Measurements from ENCODE around the gene AK9. TPM values are rescaled to one million over a fixed set of nuclear protein-coding genes. Genes with fewer than 3 reads are reported as not detected.

Gene AK9
- polyA plus RNA-seq, 1 of the 3 experiments (the other 2 are of a cell fraction): 0.76 TPM

DNA sequence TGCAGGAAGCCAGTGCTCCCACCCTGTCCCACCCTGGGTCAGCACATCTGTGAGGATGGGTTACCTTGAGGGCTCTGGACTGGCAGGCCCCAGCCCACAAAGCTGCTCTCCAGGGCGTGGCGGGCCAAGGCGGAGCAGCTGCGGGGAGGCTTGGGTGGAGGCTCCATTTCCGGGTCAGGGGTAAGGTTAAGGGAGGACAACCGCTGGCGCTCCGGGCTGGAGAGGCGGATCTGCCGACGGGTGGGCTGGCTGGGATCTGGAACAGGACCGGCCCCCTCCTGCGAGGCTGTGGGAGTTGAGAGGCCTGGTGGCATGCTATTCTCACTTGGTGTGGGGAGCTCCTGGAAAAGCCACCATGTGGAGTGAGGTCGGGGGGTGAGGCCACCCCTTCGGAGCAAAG lies 244.9 kb downstream of the AK9 start (continued):
- TF ChIP-seq, protein P1, sequence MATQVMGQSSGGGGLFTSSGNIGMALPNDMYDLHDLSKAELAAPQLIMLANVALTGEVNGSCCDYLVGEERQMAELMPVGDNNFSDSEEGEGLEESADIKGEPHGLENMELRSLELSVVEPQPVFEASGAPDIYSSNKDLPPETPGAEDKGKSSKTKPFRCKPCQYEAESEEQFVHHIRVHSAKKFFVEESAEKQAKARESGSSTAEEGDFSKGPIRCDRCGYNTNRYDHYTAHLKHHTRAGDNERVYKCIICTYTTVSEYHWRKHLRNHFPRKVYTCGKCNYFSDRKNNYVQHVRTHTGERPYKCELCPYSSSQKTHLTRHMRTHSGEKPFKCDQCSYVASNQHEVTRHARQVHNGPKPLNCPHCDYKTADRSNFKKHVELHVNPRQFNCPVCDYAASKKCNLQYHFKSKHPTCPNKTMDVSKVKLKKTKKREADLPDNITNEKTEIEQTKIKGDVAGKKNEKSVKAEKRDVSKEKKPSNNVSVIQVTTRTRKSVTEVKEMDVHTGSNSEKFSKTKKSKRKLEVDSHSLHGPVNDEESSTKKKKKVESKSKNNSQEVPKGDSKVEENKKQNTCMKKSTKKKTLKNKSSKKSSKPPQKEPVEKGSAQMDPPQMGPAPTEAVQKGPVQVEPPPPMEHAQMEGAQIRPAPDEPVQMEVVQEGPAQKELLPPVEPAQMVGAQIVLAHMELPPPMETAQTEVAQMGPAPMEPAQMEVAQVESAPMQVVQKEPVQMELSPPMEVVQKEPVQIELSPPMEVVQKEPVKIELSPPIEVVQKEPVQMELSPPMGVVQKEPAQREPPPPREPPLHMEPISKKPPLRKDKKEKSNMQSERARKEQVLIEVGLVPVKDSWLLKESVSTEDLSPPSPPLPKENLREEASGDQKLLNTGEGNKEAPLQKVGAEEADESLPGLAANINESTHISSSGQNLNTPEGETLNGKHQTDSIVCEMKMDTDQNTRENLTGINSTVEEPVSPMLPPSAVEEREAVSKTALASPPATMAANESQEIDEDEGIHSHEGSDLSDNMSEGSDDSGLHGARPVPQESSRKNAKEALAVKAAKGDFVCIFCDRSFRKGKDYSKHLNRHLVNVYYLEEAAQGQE (IDR thresholded peaks at IDR 0.05; ENCODE audit: low read depth, low read length): no peak
- TF ChIP-seq POLR2AphosphoS5 (IDR thresholded peaks at IDR 0.05; ENCODE audit: low read depth, low read length): no peak

DNA sequence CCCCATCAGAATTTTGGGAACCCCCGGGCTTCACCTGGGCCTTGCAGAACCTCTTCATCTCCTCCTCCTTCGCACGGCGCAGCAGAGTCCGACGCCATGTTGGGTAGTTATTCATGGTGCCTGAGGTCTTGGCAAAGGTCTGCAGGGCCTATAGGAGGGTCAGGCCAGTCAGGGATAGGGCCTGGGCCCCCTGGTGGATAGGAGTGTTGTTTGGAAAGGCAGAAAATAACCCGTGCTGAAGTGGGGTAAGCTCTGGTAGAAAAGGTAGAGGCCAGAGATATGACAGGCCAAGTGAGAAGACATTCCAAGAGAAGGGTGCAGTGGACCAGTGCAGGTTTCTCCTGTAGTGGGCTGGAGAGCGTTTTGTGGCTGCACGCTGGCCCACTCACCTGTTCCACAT lies 245.6 kb downstream of the AK9 start:
- H3K4me2 ChIP-seq: no peak overlapping the region
- H4K20me1 ChIP-seq (ENCODE audit: insufficient read depth): no peaks in the 10 kb centered on the region
- no peak overlapping the region for H3K27ac ChIP-seq (ENCODE audit: low read depth in 2 of 2, low read length in 1 of 2)
- H3K4me3 ChIP-seq (ENCODE audit: low read depth in 2 of 2, low read length in 1 of 2): no peak overlapping the region
- no peaks in the 10 kb centered on the region for H3K9me3 ChIP-seq
- ChIA-PET CTCF (interaction anchor here (1.1 to 1.5 kb wide), 3 partner anchors 9 to 62 kb away, joined by 4 to 5 read pairs (median 4); partner anchors contain the start of gene CD164), POLR2A (interaction anchor here (1.0 to 1.4 kb wide), 2 partner anchors 9 to 10 kb away, joined by 3 to 4 read pairs; partner anchors contain the start of gene MICAL1)
- peaks cover 0 to 19% of the 10 kb centered on the region in 2 experiments; a peak in 1 of 4 replicates for H3K4me1 ChIP-seq (ENCODE audit: control insufficient read depth in 1 of 2, insufficient read depth in 2 of 2, low read depth in 1 of 2, low read length in 1 of 2)
- H3K79me2 ChIP-seq (ENCODE audit: insufficient read depth): no peaks in the 10 kb centered on the region
- H3K27me3 ChIP-seq (ENCODE audit: insufficient read depth): no peaks in the 10 kb centered on the region
- 91% methylated on average over 9 of the region's 9 CpGs for WGBS (ENCODE audit: low lambda C conversion rate)
- no peak for DNase-seq
- H3K9me2 ChIP-seq: no peaks in the 10 kb centered on the region
- H2AFZ ChIP-seq (ENCODE audit: low read depth): no peak overlapping the region
- peaks cover 0 to 48% of the 10 kb centered on the region in 2 experiments for H3K36me3 ChIP-seq (replicated peaks in 1 of 2; ENCODE audit: control insufficient read depth in 1 of 2, insufficient read depth in 2 of 2, low read length in 1 of 2)
- H3F3A ChIP-seq (replicated peaks; ENCODE audit: insufficient read depth): no peaks in the 10 kb centered on the region
- no peak overlapping the region for H3K9ac ChIP-seq
- TF ChIP-seq, protein P2, sequence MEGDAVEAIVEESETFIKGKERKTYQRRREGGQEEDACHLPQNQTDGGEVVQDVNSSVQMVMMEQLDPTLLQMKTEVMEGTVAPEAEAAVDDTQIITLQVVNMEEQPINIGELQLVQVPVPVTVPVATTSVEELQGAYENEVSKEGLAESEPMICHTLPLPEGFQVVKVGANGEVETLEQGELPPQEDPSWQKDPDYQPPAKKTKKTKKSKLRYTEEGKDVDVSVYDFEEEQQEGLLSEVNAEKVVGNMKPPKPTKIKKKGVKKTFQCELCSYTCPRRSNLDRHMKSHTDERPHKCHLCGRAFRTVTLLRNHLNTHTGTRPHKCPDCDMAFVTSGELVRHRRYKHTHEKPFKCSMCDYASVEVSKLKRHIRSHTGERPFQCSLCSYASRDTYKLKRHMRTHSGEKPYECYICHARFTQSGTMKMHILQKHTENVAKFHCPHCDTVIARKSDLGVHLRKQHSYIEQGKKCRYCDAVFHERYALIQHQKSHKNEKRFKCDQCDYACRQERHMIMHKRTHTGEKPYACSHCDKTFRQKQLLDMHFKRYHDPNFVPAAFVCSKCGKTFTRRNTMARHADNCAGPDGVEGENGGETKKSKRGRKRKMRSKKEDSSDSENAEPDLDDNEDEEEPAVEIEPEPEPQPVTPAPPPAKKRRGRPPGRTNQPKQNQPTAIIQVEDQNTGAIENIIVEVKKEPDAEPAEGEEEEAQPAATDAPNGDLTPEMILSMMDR (IDR thresholded peaks at IDR 0.05): peak; percentile 10; the same call in 1 of the 2 replicates
- TF ChIP-seq CHD2 (IDR thresholded peaks at IDR 0.05; ENCODE audit: low read length, partially characterized antibody): no peak

DNA sequence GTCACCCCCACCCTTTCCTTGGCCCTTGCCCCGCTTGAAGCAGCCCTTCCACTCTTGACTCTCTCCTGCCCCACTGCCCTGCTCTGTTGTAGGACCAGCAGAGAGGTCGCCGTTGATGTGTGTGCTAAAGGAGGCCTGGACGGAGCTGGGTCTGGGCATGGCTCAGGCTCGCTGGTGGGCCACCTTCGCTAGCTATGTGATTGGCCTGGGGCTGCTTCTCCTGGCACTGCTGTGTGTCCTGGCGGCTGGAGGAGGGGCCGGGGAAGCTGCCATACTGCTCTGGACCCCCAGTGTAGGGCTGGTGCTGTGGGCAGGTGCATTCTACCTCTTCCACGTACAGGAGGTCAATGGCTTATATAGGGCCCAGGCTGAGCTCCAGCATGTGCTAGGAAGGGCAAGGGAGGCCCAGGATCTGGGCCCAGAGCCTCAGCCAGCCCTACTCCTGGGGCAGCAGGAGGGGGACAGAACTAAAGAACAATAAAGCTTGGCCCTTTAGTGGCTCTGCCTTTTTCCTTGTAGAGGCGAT lies 247.5 kb downstream of the AK9 start:
- POLR2A ChIA-PET: interaction anchor here (3.9 kb wide), 1 partner anchor 11 kb away, joined by 43 read pairs; the partner anchor contains the start of gene MICAL1
- Histone ChIP-seq H3K4me1 (ENCODE audit: control insufficient read depth in 1 of 2, insufficient read depth in 2 of 2, low read depth in 1 of 2, low read length in 1 of 2) (peaks cover 0 to 23% of the 10 kb centered on the region in 2 experiments; a peak in 1 of 4 replicates), H3K79me2 (ENCODE audit: insufficient read depth) (no peaks in the 10 kb centered on the region), H3K4me2 (no peak overlapping the region), H3F3A (replicated peaks; ENCODE audit: insufficient read depth) (no peaks in the 10 kb centered on the region), H3K9me3 (no peaks in the 10 kb centered on the region), H3K4me3 (ENCODE audit: low read depth in 2 of 2, low read length in 1 of 2) (no peak overlapping the region), H3K9me2 (no peaks in the 10 kb centered on the region), H2AFZ (ENCODE audit: low read depth) (no peak overlapping the region), H3K9ac (no peak overlapping the region), H3K36me3 (replicated peaks in 1 of 2; ENCODE audit: control insufficient read depth in 1 of 2, insufficient read depth in 2 of 2, low read length in 1 of 2) (peaks cover 0 to 44% of the 10 kb centered on the region in 2 experiments), H3K27ac (ENCODE audit: low read depth in 2 of 2, low read length in 1 of 2) (no peak overlapping the region), H3K27me3 (ENCODE audit: insufficient read depth) (no peaks in the 10 kb centered on the region), H4K20me1 (ENCODE audit: insufficient read depth) (no peaks in the 10 kb centered on the region)
- TF ChIP-seq, protein P3, sequence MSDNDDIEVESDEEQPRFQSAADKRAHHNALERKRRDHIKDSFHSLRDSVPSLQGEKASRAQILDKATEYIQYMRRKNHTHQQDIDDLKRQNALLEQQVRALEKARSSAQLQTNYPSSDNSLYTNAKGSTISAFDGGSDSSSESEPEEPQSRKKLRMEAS (IDR thresholded peaks at IDR 0.05; ENCODE audit: low read depth): no peak
- no peak for TF ChIP-seq GABPA (IDR thresholded peaks at IDR 0.05; ENCODE audit: low read depth)
- TF ChIP-seq MXI1 (IDR thresholded peaks at IDR 0.05; ENCODE audit: low read depth, low read length): no peak
- TF ChIP-seq EZH2phosphoT487 (IDR thresholded peaks at IDR 0.05; ENCODE audit: borderline replicate concordance, low read depth): no peak
- TF ChIP-seq SIN3A (IDR thresholded peaks at IDR 0.05; ENCODE audit: borderline replicate concordance, low read depth, low read length): no peak
- DNase-seq: no peak
- CTCF ChIA-PET: interaction anchor here (1.0 to 3.5 kb wide), 3 partner anchors 11 to 256 kb away, joined by 3 to 47 read pairs (median 5); partner anchors contain the start of gene MICAL1
- WGBS (ENCODE audit: low lambda C conversion rate): 97% methylated on average over 6 of the region's 10 CpGs
